IMR-90 (cell line): ENCODE measurements around the gene GKAP1. TPM values are rescaled to one million over a fixed set of nuclear protein-coding genes. Genes with fewer than 3 reads are reported as not detected.

ENCODE experiments used
- ATAC-seq: fragments of 200-7000 bp; cut with Tn5 transposase; 2 replicates; pipeline ENCODE4 v1.9.1; 2020; ENCODE audit warnings: low read depth, mild to moderate bottlenecking, moderate library complexity
- BruUV-seq: library from RNA; stranded (reverse); fragments of 400-500 nt; replicated peaks from 2 replicates; lab custom pipeline; 2021; lab: Mats Ljungman, UMichigan
- CTCF ChIA-PET: fragments of 300-600 bp; formaldehyde crosslinking; extraction: SDS; loops from one replicate; lab custom pipeline; 2021; ENCODE audit warnings: antibody characterized with exemption; lab: Yijun Ruan, JAX
- POLR2A ChIA-PET: fragments of 300-600 bp; sonication (Branson Sonifier 250); formaldehyde crosslinking; loops from one replicate; lab custom pipeline; 2022; ENCODE audit warnings: antibody characterized with exemption; ENCODE audit not compliant: unreplicated experiment; lab: Charles Lee
- DNase-seq: peaks from one replicate; pipeline ENCODE4 v3.0.0; 2013
- H2AFZ ChIP-seq: replicated peaks from 2 replicates; pipeline ENCODE3; 2013; ENCODE audit warnings: low read length, mild to moderate bottlenecking; ENCODE audit not compliant: poor library complexity
- H2AK5ac ChIP-seq: 2 replicates; pipeline ENCODE4 v1.6.1; 2013; ENCODE audit warnings: low read depth, low read length, inconsistent platforms
- H2AK9ac ChIP-seq: replicated peaks from 2 replicates; pipeline ENCODE3; 2013; ENCODE audit warnings: mild to moderate bottlenecking, low read depth, low read length, moderate library complexity; ENCODE audit not compliant: poor library complexity
- H2BK120ac ChIP-seq: 2 replicates; pipeline ENCODE4 v1.6.1; 2013; ENCODE audit warnings: low read depth, low read length, inconsistent platforms
- H2BK15ac ChIP-seq: 3 replicates; pipeline ENCODE4 v1.6.1; 2013; ENCODE audit warnings: low read depth, low read length, inconsistent platforms
- H2BK20ac ChIP-seq: 2 replicates; pipeline ENCODE4 v1.6.1; 2013; ENCODE audit warnings: low read depth, mild to moderate bottlenecking, inconsistent platforms, low read length, moderate library complexity
- H2BK5ac ChIP-seq: 2 replicates; pipeline ENCODE4 v1.6.1; 2013; ENCODE audit warnings: mild to moderate bottlenecking, low read depth, low read length, inconsistent platforms; ENCODE audit not compliant: poor library complexity, severe bottlenecking
- H3K14ac ChIP-seq: replicated peaks from 2 replicates; pipeline ENCODE4 v1.6.1; 2013; ENCODE audit warnings: low read depth, low read length, inconsistent platforms
- H3K18ac ChIP-seq: 2 replicates; pipeline ENCODE4 v1.6.1; 2013; ENCODE audit warnings: low read depth, low read length, control low read depth
- H3K23ac ChIP-seq: 2 replicates; pipeline ENCODE4 v1.6.1; 2013; ENCODE audit warnings: low read depth, low read length, inconsistent platforms
- H3K27ac ChIP-seq: 2 replicates; pipeline ENCODE4 v1.5.1; 2013; ENCODE audit warnings: mild to moderate bottlenecking, control low read depth, low read length; ENCODE audit not compliant: insufficient read depth
- H3K27me3 ChIP-seq: 2 replicates; pipeline ENCODE4 v1.6.1; 2013; ENCODE audit warnings: low read length; ENCODE audit not compliant: control insufficient read depth, insufficient read depth
- H3K36me3 ChIP-seq: 2 replicates; pipeline ENCODE4 v1.6.1; 2013; ENCODE audit warnings: low read length, mixed read lengths; ENCODE audit not compliant: control insufficient read depth, insufficient read depth
- H3K4ac ChIP-seq: 2 replicates; pipeline ENCODE4 v1.6.1; 2013; ENCODE audit warnings: low read depth, low read length, inconsistent platforms
- H3K4me1 ChIP-seq: 2 replicates; pipeline ENCODE4 v1.6.1; 2013; ENCODE audit warnings: low read length, mixed read lengths; ENCODE audit not compliant: control insufficient read depth, insufficient read depth
- H3K4me2 ChIP-seq: 2 replicates; pipeline ENCODE4 v1.6.1; 2013; ENCODE audit warnings: low read depth, mild to moderate bottlenecking, control low read depth, low read length, moderate library complexity
- H3K4me3 ChIP-seq: 2 replicates; pipeline ENCODE4 v1.5.1; 2013; ENCODE audit warnings: low read depth, mild to moderate bottlenecking, control low read depth, low read length, moderate library complexity; ENCODE audit not compliant: insufficient read depth
- H3K56ac ChIP-seq: 2 replicates; pipeline ENCODE4 v1.6.1; 2013; ENCODE audit warnings: low read length, inconsistent platforms; ENCODE audit not compliant: insufficient read depth; ENCODE audit errors: extremely low read depth
- H3K79me1 ChIP-seq, 2 experiments: 2 replicates each; pipeline ENCODE4 v1.6.1; 2013; ENCODE audit warnings: low read length in 2 of 2, inconsistent platforms in 1 of 2, low read depth in 1 of 2
- H3K9ac ChIP-seq: 2 replicates; pipeline ENCODE4 v1.6.1; 2013; ENCODE audit warnings: low read depth, low read length, control low read depth
- H3K9me1 ChIP-seq: 2 replicates; pipeline ENCODE4 v1.6.1; 2013; ENCODE audit warnings: low read length, inconsistent platforms; ENCODE audit not compliant: insufficient read depth
- H3K9me3 ChIP-seq: 2 replicates; pipeline ENCODE4 v1.6.1; 2013; ENCODE audit warnings: low read length; ENCODE audit not compliant: control insufficient read depth, insufficient read depth
- H4K20me1 ChIP-seq: 2 replicates; pipeline ENCODE4 v1.6.1; 2013; ENCODE audit warnings: low read length, inconsistent platforms; ENCODE audit not compliant: insufficient read depth
- H4K5ac ChIP-seq: 2 replicates; pipeline ENCODE4 v1.6.1; 2013; ENCODE audit warnings: mild to moderate bottlenecking, low read depth, low read length, control low read depth
- H4K8ac ChIP-seq, 2 experiments: 2 replicates each; pipeline ENCODE4 v1.6.1; 2013; ENCODE audit warnings: low read depth in 2 of 2, low read length in 2 of 2, control low read depth in 1 of 2, inconsistent platforms in 1 of 2
- H4K91ac ChIP-seq: 2 replicates; pipeline ENCODE4 v1.6.1; 2013; ENCODE audit warnings: low read depth, low read length, inconsistent platforms; ENCODE audit not compliant: insufficient read depth
- BHLHE40 ChIP-seq: fragments of 150-350 bp; IDR thresholded peaks from 2 replicates; pipeline ENCODE4 v1.6.1; 2016; ENCODE audit warnings: mild to moderate bottlenecking, low read depth, low read length
- CEBPB ChIP-seq: IDR thresholded peaks from 2 replicates; pipeline ENCODE4 v1.6.1; 2012; ENCODE audit warnings: low read depth, low read length, improper control_type of control experiment
- CTCF ChIP-seq: conservative IDR thresholded peaks from 2 replicates; pipeline ENCODE4 v1.5.1; 2012; ENCODE audit warnings: mild to moderate bottlenecking, low read depth, low read length, improper control_type of control experiment
- ELK1 ChIP-seq: fragments of 150-350 bp; IDR thresholded peaks from 2 replicates; pipeline ENCODE4 v1.6.1; 2016; ENCODE audit warnings: low read depth, mild to moderate bottlenecking, low read length, moderate library complexity, borderline replicate concordance
- FOS ChIP-seq: fragments of 150-350 bp; IDR thresholded peaks from 2 replicates; pipeline ENCODE4 v1.6.1; 2016; ENCODE audit warnings: low read depth, low read length
- MAFK ChIP-seq: IDR thresholded peaks from 2 replicates; pipeline ENCODE4 v1.6.1; 2012; ENCODE audit warnings: low read depth, low read length, improper control_type of control experiment
- MAZ ChIP-seq: IDR thresholded peaks from 2 replicates; pipeline ENCODE4 v1.6.1; 2012; ENCODE audit warnings: low read depth, mild to moderate bottlenecking, low read length, improper control_type of control experiment, moderate library complexity, borderline replicate concordance
- MXI1 ChIP-seq: IDR thresholded peaks from 2 replicates; pipeline ENCODE4 v1.6.1; 2012; ENCODE audit warnings: low read depth, mild to moderate bottlenecking, low read length, moderate library complexity, borderline replicate concordance
- NFE2L2 ChIP-seq: fragments of 150-350 bp; IDR thresholded peaks from 2 replicates; pipeline ENCODE4 v1.6.1; 2016; ENCODE audit warnings: low read depth, mild to moderate bottlenecking, low read length
- POLR2A ChIP-seq: IDR thresholded peaks from 2 replicates; pipeline ENCODE4 v1.6.1; 2012; ENCODE audit warnings: mild to moderate bottlenecking, low read depth, low read length
- RAD21 ChIP-seq: IDR thresholded peaks from 2 replicates; pipeline ENCODE4 v1.6.1; 2012; ENCODE audit warnings: low read length, improper control_type of control experiment
- RCOR1 ChIP-seq: IDR thresholded peaks from 2 replicates; pipeline ENCODE4 v1.6.1; 2012; ENCODE audit warnings: mild to moderate bottlenecking, low read length, improper control_type of control experiment; ENCODE audit not compliant: insufficient replicate concordance
- SMC3 ChIP-seq: fragments of 150-350 bp; IDR thresholded peaks from 2 replicates; pipeline ENCODE4 v1.6.1; 2016; ENCODE audit warnings: low read depth, mild to moderate bottlenecking, antibody characterized with exemption, low read length, moderate library complexity
- USF2 ChIP-seq: fragments of 150-350 bp; IDR thresholded peaks from 2 replicates; pipeline ENCODE4 v1.6.1; 2017; ENCODE audit warnings: mild to moderate bottlenecking, antibody characterized with exemption, low read length, low read depth
- WGBS, 2 experiments: methylation state at CpG; one replicate each; pipeline versions ENCODE4 v1.1.5 to v1.1.7; 2013; ENCODE audit warnings: missing lambda C conversion rate in 2 of 2; ENCODE audit not compliant: insufficient read length in 1 of 2; ENCODE audit errors: extremely low coverage in 2 of 2; 5-methylcytosine and 5-hydroxymethylcytosine counted together
- dilution Hi-C: fragments of 300-500 bp; cut with HindIII; formaldehyde crosslinking; loops from one replicate; pipeline ENCODE4 v1.14.3; 2018; ENCODE audit warnings: low sequenced_read_pairs; ENCODE audit not compliant: unreplicated experiment
- in situ Hi-C: fragments of 300-500 bp; cut with MboI; formaldehyde crosslinking; loops from 3 replicates; pipeline ENCODE4 v1.14.3; 2019; ENCODE audit warnings: low sequenced_read_pairs, inconsistent platforms, mixed read lengths
- intact Hi-C: fragments of 100-400 bp; cut with micrococcal nuclease; formaldehyde crosslinking; loops from 2 replicates; pipeline ENCODE4 v1.10.0; 2022
- polyA plus RNA-seq, 3 experiments: library from polyadenylated mRNA; depleted of rRNA; stranded (reverse); fragments of >200 nt; gene quantifications; 2 replicates each; pipeline ENCODE4 v1.2.3, GENCODE V29; 2012; ENCODE audit warnings: low replicate concordance in 1 of 3
- total RNA-seq: library from RNA; depleted of rRNA; stranded (reverse); fragments of >200 nt; gene quantifications from 2 replicates; pipeline ENCODE4 v1.2.3, GENCODE V29; 2012

The GKAP1 gene
- total and polyA plus RNA-seq, 2 of the 4 experiments (the other 2 are of a cell fraction) = 0.18 to 1.4 TPM

- no peak for DNase-seq
- ChIA-PET CTCF (no interaction called here), POLR2A (no interaction called here)
- H2AK9ac ChIP-seq = no peak overlapping the region
- H3K27me3 ChIP-seq = no peaks in the 10 kb centered on the region
- no peak overlapping the region for H2BK15ac ChIP-seq
- no peak overlapping the region for H3K23ac ChIP-seq
- no CpG with 5 or more reads among the region's 1 CpG for WGBS, 2 experiments
- intact Hi-C loops (no loop called here), dilution Hi-C loops (no loop called here), in situ Hi-C loops (no loop called here)
- BruUV-seq = no TSS peak
- no peak overlapping the region for H3K18ac ChIP-seq
- no peaks in the 10 kb centered on the region for H3K4me1 ChIP-seq
- no peak overlapping the region for H2BK120ac ChIP-seq
- H3K4me3 ChIP-seq = no peak overlapping the region
- no peak overlapping the region for H4K91ac ChIP-seq
- no peaks in the 10 kb centered on the region for H3K9me1 ChIP-seq
- H3K9ac ChIP-seq = no peak overlapping the region
- H2BK5ac ChIP-seq = no peak overlapping the region
- H4K8ac ChIP-seq = no peak overlapping the region
- H4K20me1 ChIP-seq = no peaks in the 10 kb centered on the region
- ATAC-seq = no peak
- TF ChIP-seq CTCF (no peak), MAZ (no peak), USF2 (no peak), FOS (no peak), MAFK (no peak), NFE2L2 (no peak), CEBPB (no peak), SMC3 (no peak), RAD21 (no peak), BHLHE40 (no peak), MXI1 (no peak), ELK1 (no peak), POLR2A (no peak), RCOR1 (no peak)
- H3K36me3 ChIP-seq = no peaks in the 10 kb centered on the region
- no peak overlapping the region for H2BK20ac ChIP-seq
- H4K5ac ChIP-seq = no peak overlapping the region
- no peaks in the 10 kb centered on the region for H3K79me1 ChIP-seq
- H3K4ac ChIP-seq = no peak overlapping the region
- no peak overlapping the region for H3K14ac ChIP-seq
- no peak overlapping the region for H3K27ac ChIP-seq
- no peak overlapping the region for H2AFZ ChIP-seq
- no peak overlapping the region for H3K56ac ChIP-seq
- no peaks in the 10 kb centered on the region for H3K9me3 ChIP-seq
- H3K4me2 ChIP-seq = no peak overlapping the region
- H2AK5ac ChIP-seq = no peak overlapping the region
Measured at GRCh38 chr9:83792746-83793145, 24.8 kb downstream of the GKAP1 start.
